Transverse colon (tissue), 4 donors: ENCODE data around the gene IL11RA. TPM values are rescaled to one million over a fixed set of nuclear protein-coding genes. Genes with fewer than 3 reads are reported as not detected.
A peak's percentile ranks its signal among the peaks of the same experiment; 100 is the strongest.

ENCODE experiments used
- DNase-seq: peaks from one replicate; pipeline ENCODE4 v3.0.0-alpha.2; 2019
- H3K27ac ChIP-seq, 4 donors: fragments of 200-600 bp; sonication (generic); 2 replicates each; pipeline ENCODE4 v1.5.1; 2016 to 2018; ENCODE audit warnings: inconsistent platforms in 4 of 4
- H3K27me3 ChIP-seq: fragments of 200-600 bp; sonication (generic); 2 replicates; pipeline ENCODE4 v1.5.1; 2017; ENCODE audit warnings: inconsistent platforms
- H3K36me3 ChIP-seq, 4 donors: fragments of 200-600 bp; sonication (generic); 2 replicates each; pipeline ENCODE4 v1.5.1; 2017 to 2019; ENCODE audit warnings: inconsistent platforms in 4 of 4
- H3K4me1 ChIP-seq, 4 donors: fragments of 200-600 bp; sonication (generic); 2 replicates each; pipeline ENCODE4 v1.5.1; 2017 to 2020; ENCODE audit warnings: inconsistent platforms in 4 of 4
- H3K4me3 ChIP-seq, 4 donors: fragments of 200-600 bp; sonication (generic); 1 replicate in 1 of 4; 2 replicates in 3 of 4; pipeline versions ENCODE4 v1.5.1 to v1.6.1; 2017 to 2019; ENCODE audit warnings: inconsistent platforms in 4 of 4
- H3K9me3 ChIP-seq, 2 donors: fragments of 200-600 bp; sonication (generic); 2 replicates each; pipeline ENCODE4 v1.5.1; 2017 to 2019; ENCODE audit warnings: inconsistent platforms in 2 of 2
- EP300 ChIP-seq: sonication (generic); formaldehyde crosslinking; IDR thresholded peaks from one replicate; pipeline ENCODE4 v1.6.1; 2017; ENCODE audit warnings: antibody characterized with exemption, low read depth
- POLR2A ChIP-seq: fragments of 450-650 bp; IDR thresholded peaks from one replicate; pipeline ENCODE4 v1.6.1; 2016; ENCODE audit warnings: antibody characterized with exemption, mild to moderate bottlenecking, moderate library complexity
- POLR2AphosphoS5 ChIP-seq, 3 donors: sonication (generic); formaldehyde crosslinking; IDR thresholded peaks; one replicate each; pipeline ENCODE4 v1.6.1; 2016; ENCODE audit warnings: antibody characterized with exemption in 3 of 3
- WGBS, 2 donors: methylation state at CpG; one replicate each; pipeline ENCODE4 v1.1.5; 2018; ENCODE audit warnings: low coverage in 1 of 2; 5-methylcytosine and 5-hydroxymethylcytosine counted together
- in situ Hi-C, 4 donors: fragments of 200-750 bp; cut with MboI; loops; one replicate each; pipeline versions ENCODE4 v1.15.0 to v1.15.1; 2017; ENCODE audit warnings: low sequenced_read_pairs in 3 of 4, low pct_ligation_motif_present in 1 of 4, low pct_unique_long_range_greater_than_20kb in 1 of 4
- intact Hi-C: fragments of 100-400 bp; cut with DNase I; formaldehyde crosslinking; loops from one replicate; pipeline ENCODE4 v1.15.1; 2023; ENCODE audit warnings: low total_unique reads
- total RNA-seq, 4 donors: library from RNA; depleted of rRNA; stranded (reverse); fragments of >200 nt; gene quantifications; one replicate each; pipeline ENCODE4 v1.1.0, GENCODE V29; 2016
- TF ChIP-seq, protein P1 (sequence below), 5 experiments: fragments of 200-600 bp in 3 of 5; fragments of 450-650 bp in 2 of 5; sonication (generic) in 3 of 5; IDR thresholded peaks; 1 replicate in 2 of 5; 2 replicates in 3 of 5; pipeline ENCODE4 v1.5.1; 2016 to 2017; ENCODE audit warnings: antibody characterized with exemption in 5 of 5, inconsistent platforms in 3 of 5, mild to moderate bottlenecking in 2 of 5, moderate library complexity in 1 of 5

The IL11RA gene
- total RNA-seq, 4 donors from 2014 or later = 27.0 to 94.6 (median 47.5) TPM

DNA sequence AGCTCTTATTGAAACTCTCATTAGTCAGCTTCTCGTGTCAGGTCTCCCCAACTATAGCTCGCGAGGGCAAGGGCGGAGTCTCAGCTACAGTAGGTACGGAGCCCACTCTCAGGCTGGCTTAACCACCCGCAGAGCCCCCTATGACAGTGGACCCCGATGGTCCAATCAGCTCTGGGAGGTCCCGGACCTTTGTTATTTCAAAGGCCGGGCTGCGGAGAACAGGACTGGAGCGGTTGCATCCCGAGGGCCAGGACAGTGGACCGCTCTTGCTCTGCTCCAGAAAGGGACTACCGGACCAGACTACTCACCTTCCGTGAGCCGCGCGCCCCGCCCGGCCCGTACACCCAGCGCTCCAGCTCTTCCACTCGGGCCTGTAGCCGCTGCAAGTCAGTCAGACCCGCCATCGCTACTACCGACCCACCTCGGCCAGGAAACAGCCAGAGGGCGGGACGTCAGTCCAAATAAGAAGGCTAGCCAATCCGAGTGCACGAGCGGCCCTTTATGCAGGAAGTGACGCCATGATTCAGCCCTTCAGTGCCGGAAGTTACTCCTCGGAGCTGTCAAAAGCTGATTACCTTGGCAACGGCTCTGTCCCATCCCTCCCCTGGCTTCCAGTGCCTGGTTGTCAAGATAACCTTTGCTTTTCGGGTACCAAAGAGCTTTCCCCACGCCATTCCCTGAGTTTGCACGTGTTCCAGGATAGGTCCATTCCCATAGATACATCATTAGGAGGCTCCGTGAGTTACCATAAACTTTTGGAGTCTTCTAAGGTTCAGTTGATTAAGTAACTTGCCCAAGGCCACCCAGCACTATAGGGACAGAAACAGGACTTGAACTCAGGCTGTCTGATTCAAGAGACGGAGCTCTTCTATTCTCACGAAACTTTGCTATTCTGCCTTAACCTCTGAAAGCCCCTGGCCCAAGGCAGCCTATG, 31.7 kb upstream of the IL11RA start, which contains the start of gene DCTN3:
Gene DCTN3 (minus strand): TSS at position 435 of the 934 bp plus-strand sequence. CDS start 31 bp downstream, at position 404.
- DNase-seq = peak; percentile 94
- Histone ChIP-seq H3K4me3 (peak within 1 kb of the TSS; percentile 61 to 83 (median 64)), H3K9me3 (no peaks in the 10 kb centered on the region), H3K27me3 (peaks cover 37% of the 10 kb centered on the region), H3K27ac (peak within 1 kb of the TSS; percentile 34 to 68 (median 58)), H3K36me3 (peaks cover 0 to 19% (median 8%) of the 10 kb centered on the region in 4 donors), H3K4me1 (peaks cover 0 to 16% (median 13%) of the 10 kb centered on the region in 4 donors)
- intact Hi-C loops (no loop called here), in situ Hi-C loops (no loop called here)
- 1 to 5% methylated on average over 11 to 34 of the region's 43 CpGs for WGBS, 2 donors
- TF ChIP-seq POLR2AphosphoS5 (IDR thresholded peaks at IDR 0.05) (peak; percentile 45 to 72 (median 57)), EP300 (no peak), POLR2A (peak; percentile 65)
- TF ChIP-seq, protein P1, sequence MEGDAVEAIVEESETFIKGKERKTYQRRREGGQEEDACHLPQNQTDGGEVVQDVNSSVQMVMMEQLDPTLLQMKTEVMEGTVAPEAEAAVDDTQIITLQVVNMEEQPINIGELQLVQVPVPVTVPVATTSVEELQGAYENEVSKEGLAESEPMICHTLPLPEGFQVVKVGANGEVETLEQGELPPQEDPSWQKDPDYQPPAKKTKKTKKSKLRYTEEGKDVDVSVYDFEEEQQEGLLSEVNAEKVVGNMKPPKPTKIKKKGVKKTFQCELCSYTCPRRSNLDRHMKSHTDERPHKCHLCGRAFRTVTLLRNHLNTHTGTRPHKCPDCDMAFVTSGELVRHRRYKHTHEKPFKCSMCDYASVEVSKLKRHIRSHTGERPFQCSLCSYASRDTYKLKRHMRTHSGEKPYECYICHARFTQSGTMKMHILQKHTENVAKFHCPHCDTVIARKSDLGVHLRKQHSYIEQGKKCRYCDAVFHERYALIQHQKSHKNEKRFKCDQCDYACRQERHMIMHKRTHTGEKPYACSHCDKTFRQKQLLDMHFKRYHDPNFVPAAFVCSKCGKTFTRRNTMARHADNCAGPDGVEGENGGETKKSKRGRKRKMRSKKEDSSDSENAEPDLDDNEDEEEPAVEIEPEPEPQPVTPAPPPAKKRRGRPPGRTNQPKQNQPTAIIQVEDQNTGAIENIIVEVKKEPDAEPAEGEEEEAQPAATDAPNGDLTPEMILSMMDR (IDR thresholded peaks at IDR 0.05) = no peak

DNA sequence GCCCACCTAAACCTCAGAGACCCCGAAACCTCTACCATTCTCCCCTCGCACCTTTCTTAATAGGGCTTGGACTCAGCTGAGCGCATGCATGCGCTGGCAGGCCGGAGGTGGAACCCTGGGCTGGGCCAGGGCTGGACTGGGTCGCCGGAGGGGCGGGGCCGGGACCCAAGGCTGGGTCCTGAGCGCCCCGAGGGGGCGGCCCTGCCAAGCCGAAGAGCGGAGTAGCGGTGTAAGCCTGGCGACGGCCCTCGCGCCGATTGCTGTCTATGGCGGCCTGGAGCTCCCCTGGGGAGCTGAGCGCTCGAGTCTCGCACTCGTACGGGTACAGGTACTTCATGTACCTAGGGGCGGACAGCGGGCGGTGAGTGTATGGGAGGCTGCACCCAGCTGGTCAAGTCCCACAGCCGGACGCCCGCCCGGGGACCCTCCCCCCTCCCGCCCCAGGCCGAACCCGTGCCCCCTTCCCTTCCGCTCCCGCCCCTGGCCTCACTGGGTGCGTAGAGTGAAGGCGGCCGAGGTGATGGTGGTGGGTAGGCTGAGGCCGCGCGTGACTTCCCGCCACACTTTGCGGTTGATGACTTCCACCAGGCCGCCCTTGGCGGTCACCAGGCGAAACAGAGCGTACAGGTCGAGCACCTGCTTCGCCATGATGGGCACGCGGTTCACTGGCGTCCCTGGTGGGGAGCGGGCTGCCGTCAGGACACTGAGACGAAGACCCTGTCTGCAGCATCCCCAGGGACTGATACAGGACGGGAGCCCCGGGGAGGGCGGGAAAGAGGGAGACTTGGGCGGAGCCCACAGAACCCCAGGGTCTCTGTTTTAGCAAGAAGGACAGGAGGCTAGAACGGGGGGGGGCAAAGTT, 28.4 kb upstream of the IL11RA start:
- H3K4me1 ChIP-seq = peaks cover 4 to 22% (median 17%) of the 10 kb centered on the region in 4 donors
- H3K4me3 ChIP-seq = no peak overlapping the region
- intact Hi-C loops = no loop called here
- H3K9me3 ChIP-seq = no peaks in the 10 kb centered on the region
- no peaks in the 10 kb centered on the region for H3K36me3 ChIP-seq
- DNase-seq = no peak
- H3K27me3 ChIP-seq = peaks cover 70% of the 10 kb centered on the region
- TF ChIP-seq EP300 = no peak
- no peak for TF ChIP-seq POLR2A
- TF ChIP-seq POLR2AphosphoS5 (IDR thresholded peaks at IDR 0.05) = no peak
- TF ChIP-seq, protein P1 (IDR thresholded peaks at IDR 0.05) = no peak
- in situ Hi-C loops = no loop called here
- 27% methylated on average over 43 of the region's 63 CpGs; no CpG with 5 or more reads in 1 of the 2 donors for WGBS, 2 donors
- H3K27ac ChIP-seq = no peak overlapping the region

DNA sequence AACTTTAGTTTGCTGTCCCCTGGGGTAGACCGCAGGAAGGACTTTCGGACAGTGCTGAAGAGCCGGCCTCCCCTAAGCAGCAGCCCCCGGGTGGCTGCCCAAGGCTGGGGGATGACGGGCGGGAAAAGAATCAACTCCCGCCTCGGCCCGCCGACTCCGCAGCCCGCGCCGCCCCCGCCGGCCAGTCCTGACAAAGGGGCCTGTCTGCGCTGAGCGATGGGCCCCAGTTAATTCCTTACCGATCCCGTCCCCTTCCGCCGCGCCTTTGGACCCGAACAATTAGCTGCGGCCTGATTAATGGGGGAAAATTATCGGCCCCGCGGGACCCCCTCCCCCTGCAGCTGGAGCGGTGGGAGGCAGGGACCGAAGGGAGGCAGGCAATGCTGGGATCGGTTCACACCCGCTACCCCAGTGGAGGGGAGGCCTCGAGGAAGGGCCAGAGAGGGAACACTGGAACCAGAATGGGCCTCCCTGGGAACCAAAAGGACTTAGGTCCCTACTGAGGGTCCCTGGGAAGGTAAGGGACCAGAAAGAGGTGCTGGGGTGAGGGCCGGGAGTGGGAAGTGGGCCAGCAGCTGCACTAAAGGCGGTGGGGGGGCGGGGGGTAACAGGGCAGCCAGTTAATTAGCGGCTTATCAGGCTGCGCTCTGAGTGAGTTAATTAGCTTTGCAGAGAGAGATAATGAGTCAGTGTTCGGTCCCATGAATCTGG, 27.4 kb upstream of the IL11RA start:
- DNase-seq = no peak
- H3K36me3 ChIP-seq = no peaks in the 10 kb centered on the region
- no peak overlapping the region for H3K27ac ChIP-seq
- H3K9me3 ChIP-seq = no peaks in the 10 kb centered on the region
- H3K4me3 ChIP-seq = no peak overlapping the region
- TF ChIP-seq POLR2A (no peak), EP300 (no peak)
- TF ChIP-seq, protein P1 (IDR thresholded peaks at IDR 0.05) = no peak
- WGBS, 2 donors = 32 to 33% methylated on average over 4 to 39 of the region's 39 CpGs
- intact Hi-C loops (no loop called here), in situ Hi-C loops (no loop called here)
- peaks cover 80% of the 10 kb centered on the region for H3K27me3 ChIP-seq
- peaks cover 8 to 24% (median 16%) of the 10 kb centered on the region in 4 donors for H3K4me1 ChIP-seq
